Loucy (cell line): ENCODE results near the gene TCF7L2.

Experiments
- CTCF ChIP-seq: fragments of 200-600 bp; sonication (generic); conservative IDR thresholded peaks from 2 replicates; pipeline ENCODE4 v1.5.1; 2014; ENCODE audit warnings: mild to moderate bottlenecking, antibody characterized with exemption, low read length
- EZH2phosphoT487 ChIP-seq: fragments of 200-600 bp; IDR thresholded peaks from 2 replicates; pipeline ENCODE4 v1.6.1; 2018; ENCODE audit warnings: antibody characterized with exemption, mild to moderate bottlenecking, moderate library complexity, borderline replicate concordance

- TF ChIP-seq CTCF (no peak), EZH2phosphoT487 (no peak)
These were observed 13.8 kb downstream of the TCF7L2 start for GRCh38 chr10:112963835-112964234.
